GM08714 (cell line): ENCODE measurements around the gene BLOC1S1.

Experiments
- H3K4me3 ChIP-seq: fragments of 200-500 bp; sonication (Bioruptor generic); 2 replicates; pipeline ENCODE4 v1.5.1; 2014; ENCODE audit warnings: mild to moderate bottlenecking, low read length, inconsistent platforms
- ZNF274 ChIP-seq: IDR thresholded peaks from 2 replicates; pipeline ENCODE4 v1.6.1; 2012; ENCODE audit warnings: mild to moderate bottlenecking, low read depth, low read length

Gene BLOC1S1

GRCh38 chr12:55715833-55716581, at the start of gene BLOC1S1:
TSS of gene BLOC1S1 (plus strand) at chr12:55716046. CDS start at chr12:55716052, 6 bp downstream.
- no peak for TF ChIP-seq ZNF274
- peak within 1 kb of the TSS; percentile 65 for H3K4me3 ChIP-seq

GRCh38 chr12:55666508-55666907, 49.3 kb upstream of the BLOC1S1 start:
- no peak overlapping the region for H3K4me3 ChIP-seq
- TF ChIP-seq ZNF274 = no peak

- no peak overlapping the region for H3K4me3 ChIP-seq
- no peak for TF ChIP-seq ZNF274
Observed at GRCh38 chr12:55670276-55670675, 45.6 kb upstream of the BLOC1S1 start.

- TF ChIP-seq ZNF274 = no peak
- no peak overlapping the region for H3K4me3 ChIP-seq
Observed at GRCh38 chr12:55671746-55672145, 44.1 kb upstream of the BLOC1S1 start.

- no peak for TF ChIP-seq ZNF274
- H3K4me3 ChIP-seq = no peak overlapping the region; the same call in 1 of the 2 replicates
Observed at GRCh38 chr12:55673638-55674037, 42.2 kb upstream of the BLOC1S1 start.

GRCh38 chr12:55675666-55676065, 40.2 kb upstream of the BLOC1S1 start:
- H3K4me3 ChIP-seq = no peak overlapping the region
- TF ChIP-seq ZNF274 = no peak

GRCh38 chr12:55676707-55677106, 39.1 kb upstream of the BLOC1S1 start:
- no peak for TF ChIP-seq ZNF274
- H3K4me3 ChIP-seq = no peak overlapping the region

- no peak overlapping the region for H3K4me3 ChIP-seq
- TF ChIP-seq ZNF274 = no peak
Observed at GRCh38 chr12:55679691-55680090, 36.2 kb upstream of the BLOC1S1 start.

- TF ChIP-seq ZNF274 = no peak
- no peak overlapping the region; the same call in 1 of the 2 replicates for H3K4me3 ChIP-seq
Observed at GRCh38 chr12:55681142-55682077, 34.4 kb upstream of the BLOC1S1 start.

GRCh38 chr12:55682087-55682796, 33.6 kb upstream of the BLOC1S1 start:
- no peak for TF ChIP-seq ZNF274
- no peak overlapping the region; the same call in 1 of the 2 replicates for H3K4me3 ChIP-seq

GRCh38 chr12:55683676-55684075, 32.2 kb upstream of the BLOC1S1 start:
- no peak for TF ChIP-seq ZNF274
- H3K4me3 ChIP-seq = no peak overlapping the region

GRCh38 chr12:55684761-55685370, 31.0 kb upstream of the BLOC1S1 start:
- no peak for TF ChIP-seq ZNF274
- no peak overlapping the region for H3K4me3 ChIP-seq

- H3K4me3 ChIP-seq = no peak overlapping the region
- no peak for TF ChIP-seq ZNF274
Observed at GRCh38 chr12:55685671-55686070, 30.2 kb upstream of the BLOC1S1 start.

GRCh38 chr12:55686366-55687010, 29.4 kb upstream of the BLOC1S1 start:
- no peak for TF ChIP-seq ZNF274
- no peak overlapping the region for H3K4me3 ChIP-seq
